ENCODE data around the gene CDH24. TPM values are rescaled to one million over a fixed set of nuclear protein-coding genes. Genes with fewer than 3 reads are reported as not detected.

Gene CDH24
- total RNA-seq, 1 donor from 2014 or later: 1.3 TPM

DNA sequence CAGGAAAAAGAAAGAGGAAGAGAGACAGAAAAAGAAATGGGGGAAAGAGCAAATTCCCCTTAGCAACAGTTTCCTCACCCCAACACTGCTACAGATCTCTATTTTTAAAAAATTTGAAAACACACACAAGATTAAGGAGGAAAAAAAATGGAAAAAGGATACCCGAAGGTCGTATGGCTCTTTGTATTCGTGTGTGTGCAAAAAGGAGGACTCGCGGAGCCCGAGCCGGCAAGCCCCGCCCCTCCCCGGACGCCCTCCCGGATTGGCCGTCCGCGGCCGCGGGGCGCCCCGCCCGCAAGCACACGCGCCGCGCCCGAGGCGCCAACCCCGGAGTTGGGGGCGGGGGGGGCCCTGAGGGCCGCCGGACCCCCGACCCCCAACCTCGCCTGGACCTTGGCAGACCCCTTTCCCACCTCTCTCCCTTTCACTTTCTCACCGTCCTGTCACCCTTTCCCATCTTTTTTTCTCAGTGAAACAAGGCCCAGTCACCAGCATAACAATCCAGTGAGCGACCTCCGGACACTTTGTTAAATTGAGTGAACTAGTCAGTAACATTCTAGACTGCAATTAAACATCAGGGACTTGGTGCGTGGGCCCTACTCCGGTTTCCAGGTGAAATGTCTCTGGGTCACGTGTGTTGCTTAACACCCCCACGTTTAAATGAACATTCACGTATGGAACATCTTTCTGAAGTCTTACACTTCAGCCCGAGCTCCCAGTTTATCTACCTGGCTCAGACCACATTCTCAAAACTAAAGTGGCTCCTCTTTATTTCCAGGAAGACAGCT, 47.2 kb downstream of the CDH24 start, which contains the start of gene C14orf93:
TSS of gene C14orf93 (minus strand) at position 205 of the 788 bp plus-strand sequence. CDS start 11,120 bp downstream, outside the sequence.
- TF ChIP-seq, protein P1, sequence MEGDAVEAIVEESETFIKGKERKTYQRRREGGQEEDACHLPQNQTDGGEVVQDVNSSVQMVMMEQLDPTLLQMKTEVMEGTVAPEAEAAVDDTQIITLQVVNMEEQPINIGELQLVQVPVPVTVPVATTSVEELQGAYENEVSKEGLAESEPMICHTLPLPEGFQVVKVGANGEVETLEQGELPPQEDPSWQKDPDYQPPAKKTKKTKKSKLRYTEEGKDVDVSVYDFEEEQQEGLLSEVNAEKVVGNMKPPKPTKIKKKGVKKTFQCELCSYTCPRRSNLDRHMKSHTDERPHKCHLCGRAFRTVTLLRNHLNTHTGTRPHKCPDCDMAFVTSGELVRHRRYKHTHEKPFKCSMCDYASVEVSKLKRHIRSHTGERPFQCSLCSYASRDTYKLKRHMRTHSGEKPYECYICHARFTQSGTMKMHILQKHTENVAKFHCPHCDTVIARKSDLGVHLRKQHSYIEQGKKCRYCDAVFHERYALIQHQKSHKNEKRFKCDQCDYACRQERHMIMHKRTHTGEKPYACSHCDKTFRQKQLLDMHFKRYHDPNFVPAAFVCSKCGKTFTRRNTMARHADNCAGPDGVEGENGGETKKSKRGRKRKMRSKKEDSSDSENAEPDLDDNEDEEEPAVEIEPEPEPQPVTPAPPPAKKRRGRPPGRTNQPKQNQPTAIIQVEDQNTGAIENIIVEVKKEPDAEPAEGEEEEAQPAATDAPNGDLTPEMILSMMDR (IDR thresholded peaks at IDR 0.05): no peak
- Mint-ChIP-seq H3K4me3 (peak within 1 kb of the TSS; percentile 95), H3K9me3 (no peaks in the 10 kb centered on the region), H3K27ac (peak within 1 kb of the TSS; percentile 97), H3K27me3 (no peaks in the 10 kb centered on the region), H3K4me1 (peaks cover 44% of the 10 kb centered on the region), H3K36me3 (ENCODE audit: low read depth) (peaks cover 11% of the 10 kb centered on the region)
- DNase-seq (peak; percentile 77), ATAC-seq (ENCODE audit: low read depth) (peak; percentile 40)
- intact Hi-C loops (cut with micrococcal nuclease): loop anchor here (5.0 kb wide), 2 partner anchors 123 to 292 kb away; partner anchors contain the start of gene PPP1R3E
- CTCF ChIA-PET: interaction anchor here (0.9 kb wide), 2 partner anchors 24 to 48 kb away, joined by 3 read pairs; no protein-coding TSS in a partner anchor
- POLR2A ChIA-PET: interaction anchor here (0.6 to 1.0 kb wide), 6 partner anchors 24 to 308 kb away, joined by 4 to 6 read pairs (median 4); partner anchors contain the start of genes ACIN1 and RBM23

DNA sequence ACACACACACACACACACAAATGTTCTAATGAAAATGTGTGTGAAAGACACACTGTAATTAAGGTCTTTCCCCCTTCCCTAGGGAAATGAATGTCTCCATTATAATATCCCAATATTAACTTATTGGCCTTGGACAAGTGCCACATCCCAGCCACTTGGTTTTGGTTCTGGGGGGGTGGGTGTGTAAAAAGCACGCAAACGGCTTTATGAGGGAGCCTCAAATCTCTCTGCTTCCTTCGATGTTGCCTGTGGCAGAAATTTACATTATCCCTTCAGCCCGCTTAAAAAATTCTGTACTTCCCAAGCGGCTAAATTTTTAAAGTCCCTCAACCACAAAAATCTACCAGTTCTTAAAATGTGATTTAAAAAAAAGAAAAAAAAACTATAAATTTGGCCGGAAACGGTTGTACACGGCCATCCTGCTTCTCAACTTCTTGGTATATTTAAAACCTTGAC, 47.8 kb downstream of the CDH24 start:
- Mint-ChIP-seq H3K27ac (peak overlapping the region; percentile 97), H3K4me3 (peak overlapping the region; percentile 95), H3K27me3 (no peaks in the 10 kb centered on the region), H3K4me1 (peaks cover 47% of the 10 kb centered on the region), H3K9me3 (no peaks in the 10 kb centered on the region), H3K36me3 (ENCODE audit: low read depth) (peaks cover 11% of the 10 kb centered on the region)
- ATAC-seq (ENCODE audit: low read depth) (no peak), DNase-seq (no peak)
- ChIA-PET POLR2A (interaction anchor here (1.3 kb wide), 1 partner anchor 138 kb away, joined by 3 read pairs; the partner anchor contains the start of gene LRP10), CTCF (interaction anchor here (1.1 to 3.8 kb wide), 2 partner anchors 15 to 23 kb away, joined by 3 to 33 read pairs; no protein-coding TSS in a partner anchor)
- TF ChIP-seq, protein P1 (IDR thresholded peaks at IDR 0.05): no peak
- intact Hi-C loops (cut with micrococcal nuclease): loop anchor here (5.0 kb wide), 2 partner anchors 122 to 293 kb away; partner anchors contain the start of gene PPP1R3E

DNA sequence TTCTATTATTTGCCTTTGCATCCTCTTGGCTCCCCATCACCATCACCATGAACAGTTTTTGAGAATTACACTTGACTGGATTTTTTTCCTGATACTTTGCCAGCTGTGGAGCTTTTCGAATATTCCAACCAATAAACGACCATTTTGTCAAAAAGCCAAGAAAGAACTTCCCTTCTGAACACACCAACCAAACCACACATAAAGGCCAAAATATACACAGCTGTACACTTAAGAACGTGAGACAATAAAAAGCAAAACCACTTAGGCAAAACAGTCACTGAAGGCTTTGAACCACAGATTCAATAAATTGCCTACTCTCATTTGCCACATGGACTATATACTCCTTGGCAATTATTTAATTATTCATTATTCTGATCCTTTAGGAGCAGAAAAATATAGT, 48.5 kb downstream of the CDH24 start:
- H3K27ac Mint-ChIP-seq: peak overlapping the region; percentile 97
- peak overlapping the region; percentile 95 for H3K4me3 Mint-ChIP-seq
- no peaks in the 10 kb centered on the region for H3K27me3 Mint-ChIP-seq
- ATAC-seq (ENCODE audit: low read depth) (no peak), DNase-seq (no peak)
- CTCF ChIA-PET: interaction anchor here (1.1 to 3.8 kb wide), 2 partner anchors 14 to 22 kb away, joined by 3 to 33 read pairs; no protein-coding TSS in a partner anchor
- H3K9me3 Mint-ChIP-seq: no peaks in the 10 kb centered on the region
- peaks cover 11% of the 10 kb centered on the region for H3K36me3 Mint-ChIP-seq (ENCODE audit: low read depth)
- TF ChIP-seq, protein P1 (IDR thresholded peaks at IDR 0.05): no peak
- POLR2A ChIA-PET: interaction anchor here (1.3 to 3.5 kb wide), 3 partner anchors 86 to 138 kb away, joined by 3 to 22 read pairs (median 17); partner anchors contain the start of genes ACIN1, C14orf119, LRP10 and RBM23
- peaks cover 47% of the 10 kb centered on the region for H3K4me1 Mint-ChIP-seq
- intact Hi-C loops (cut with micrococcal nuclease): loop anchor here (5.0 kb wide), 2 partner anchors 122 to 293 kb away; partner anchors contain the start of gene PPP1R3E

DNA sequence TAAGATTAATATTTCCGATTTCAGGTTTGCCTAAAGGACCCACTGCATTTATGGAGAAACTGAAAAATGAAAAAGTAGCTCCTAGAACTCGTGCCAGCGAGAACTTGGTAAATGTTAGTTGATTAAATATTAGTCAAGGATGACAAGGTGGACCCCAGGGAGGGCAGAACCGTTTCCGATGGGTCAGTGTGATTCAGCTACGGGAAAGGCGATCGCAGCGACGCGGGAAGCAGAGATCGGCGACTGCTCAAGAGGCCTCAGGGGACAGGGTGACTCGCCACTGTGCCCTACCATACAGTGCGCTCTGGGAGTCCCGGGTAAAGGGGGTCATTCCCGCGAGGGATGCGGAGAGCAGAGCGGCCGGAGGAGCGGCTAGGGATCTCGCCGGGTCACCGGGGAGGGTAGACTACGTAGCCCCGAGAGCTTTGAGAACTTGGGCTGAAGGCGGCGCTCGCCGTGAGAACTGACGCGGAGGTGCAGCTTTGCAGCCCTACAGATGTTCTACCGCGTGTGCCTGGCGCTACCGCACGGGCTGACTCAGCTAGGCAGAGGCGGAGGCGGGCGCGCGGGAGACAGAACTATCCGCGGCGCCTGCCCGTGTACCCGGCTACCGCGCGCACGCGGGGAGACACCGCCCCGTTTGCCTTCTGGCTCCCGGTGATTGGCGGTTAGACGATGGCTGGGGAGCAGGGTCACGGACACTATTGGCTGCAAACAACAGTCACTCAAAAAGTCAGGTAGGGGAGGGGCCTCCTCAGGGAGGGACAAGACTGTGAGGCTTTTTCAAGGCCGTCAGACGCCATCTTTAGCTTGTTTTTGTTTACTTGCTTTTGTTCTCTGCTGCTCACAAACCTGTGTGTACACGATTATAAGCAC, 50.5 kb downstream of the CDH24 start:
- CTCF ChIA-PET: interaction anchor here (0.6 to 3.8 kb wide), 17 partner anchors 12 to 87 kb away, joined by 3 to 48 read pairs (median 3); partner anchors contain the start of genes AJUBA, CDH24, PRMT5 and RBM23
- Mint-ChIP-seq H3K27me3 (no peaks in the 10 kb centered on the region), H3K27ac (peak overlapping the region; percentile 97), H3K9me3 (no peaks in the 10 kb centered on the region), H3K4me3 (peak overlapping the region; percentile 94), H3K36me3 (ENCODE audit: low read depth) (peaks cover 11% of the 10 kb centered on the region), H3K4me1 (peaks cover 47% of the 10 kb centered on the region)
- intact Hi-C loops (cut with micrococcal nuclease): loop anchor here (1.0 to 5.0 kb wide), 10 partner anchors 24 to 780 kb away; partner anchors contain the start of genes ACIN1, AJUBA, C14orf119 and CDH24
- peak; percentile 90 for DNase-seq
- POLR2A ChIA-PET: interaction anchor here (0.5 to 3.5 kb wide), 38 partner anchors 8 to 547 kb away, joined by 3 to 25 read pairs (median 5); partner anchors contain the start of genes ACIN1, AJUBA, C14orf119 and CDH24
- TF ChIP-seq, protein P1 (IDR thresholded peaks at IDR 0.05): no peak
- ATAC-seq (ENCODE audit: low read depth): peak; percentile 92

All from activated B cell treated with CpG ODN at 0.5 μM for 24 hours (primary cell).